Neural cell (in vitro differentiated cells): ENCODE measurements around the gene KLHDC1.

ENCODE experiments used
- EP300 ChIP-seq: fragments of 450-650 bp; conservative IDR thresholded peaks from 2 replicates; pipeline ENCODE4 v1.6.1; 2014; ENCODE audit warnings: antibody characterized with exemption, mild to moderate bottlenecking, moderate library complexity; ENCODE audit not compliant: poor library complexity, severe bottlenecking
- EZH2 ChIP-seq: fragments of 200-600, 300-800 bp; shearing (Covaris generic), sonication (generic); IDR thresholded peaks from 2 replicates; pipeline ENCODE4 v1.6.1; 2014; ENCODE audit warnings: antibody characterized with exemption, low read length, borderline replicate concordance, mild to moderate bottlenecking; ENCODE audit not compliant: insufficient read depth, poor library complexity, severe bottlenecking
- MXI1 ChIP-seq: fragments of 450-650 bp; conservative IDR thresholded peaks from 2 replicates; pipeline ENCODE4 v1.6.1; 2014; ENCODE audit warnings: antibody characterized with exemption, mild to moderate bottlenecking; ENCODE audit not compliant: poor library complexity, severe bottlenecking
- RAD21 ChIP-seq: fragments of 450-650 bp; conservative IDR thresholded peaks from 2 replicates; pipeline ENCODE4 v1.6.1; 2014; ENCODE audit warnings: antibody characterized with exemption, mild to moderate bottlenecking, moderate library complexity
- TF ChIP-seq, protein P1 (sequence below): fragments of 450-650 bp; IDR thresholded peaks from 2 replicates; pipeline ENCODE4 v1.5.1; 2014; ENCODE audit warnings: antibody characterized with exemption, mild to moderate bottlenecking, moderate library complexity; ENCODE audit not compliant: poor library complexity, severe bottlenecking

DNA sequence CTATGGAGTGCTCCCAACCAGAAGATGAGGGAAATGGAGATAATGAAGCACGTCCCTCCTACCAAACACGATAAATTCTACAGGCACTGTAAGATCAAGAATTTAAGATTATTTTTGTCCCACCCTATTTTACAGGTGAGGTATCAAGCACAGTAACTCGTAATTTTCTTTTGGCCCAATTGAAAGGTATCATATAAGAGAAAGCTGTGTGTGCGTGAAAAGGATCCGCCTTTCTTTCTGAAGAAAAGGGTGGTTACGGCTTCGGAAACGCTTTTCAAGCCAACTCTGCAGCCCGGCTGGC is 74.3 kb downstream of the KLHDC1 start:
- TF ChIP-seq, protein P1, sequence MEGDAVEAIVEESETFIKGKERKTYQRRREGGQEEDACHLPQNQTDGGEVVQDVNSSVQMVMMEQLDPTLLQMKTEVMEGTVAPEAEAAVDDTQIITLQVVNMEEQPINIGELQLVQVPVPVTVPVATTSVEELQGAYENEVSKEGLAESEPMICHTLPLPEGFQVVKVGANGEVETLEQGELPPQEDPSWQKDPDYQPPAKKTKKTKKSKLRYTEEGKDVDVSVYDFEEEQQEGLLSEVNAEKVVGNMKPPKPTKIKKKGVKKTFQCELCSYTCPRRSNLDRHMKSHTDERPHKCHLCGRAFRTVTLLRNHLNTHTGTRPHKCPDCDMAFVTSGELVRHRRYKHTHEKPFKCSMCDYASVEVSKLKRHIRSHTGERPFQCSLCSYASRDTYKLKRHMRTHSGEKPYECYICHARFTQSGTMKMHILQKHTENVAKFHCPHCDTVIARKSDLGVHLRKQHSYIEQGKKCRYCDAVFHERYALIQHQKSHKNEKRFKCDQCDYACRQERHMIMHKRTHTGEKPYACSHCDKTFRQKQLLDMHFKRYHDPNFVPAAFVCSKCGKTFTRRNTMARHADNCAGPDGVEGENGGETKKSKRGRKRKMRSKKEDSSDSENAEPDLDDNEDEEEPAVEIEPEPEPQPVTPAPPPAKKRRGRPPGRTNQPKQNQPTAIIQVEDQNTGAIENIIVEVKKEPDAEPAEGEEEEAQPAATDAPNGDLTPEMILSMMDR: no peak
- TF ChIP-seq EZH2: no peak
- TF ChIP-seq EP300: no peak
- TF ChIP-seq MXI1: no peak
- no peak for TF ChIP-seq RAD21
